Liver (tissue), 9 donors: ENCODE results near the gene DHH. TPM values are rescaled to one million over a fixed set of nuclear protein-coding genes. Genes with fewer than 3 reads are reported as not detected.

ENCODE experiments used
- DNase-seq: peaks from one replicate; pipeline ENCODE4 v3.0.0-alpha.2; 2017; ENCODE audit warnings: low spot score
- H3K27ac ChIP-seq, 2 donors: one replicate each; pipeline ENCODE4 v1.7.0; 2013; ENCODE audit warnings: inconsistent platforms in 2 of 2, low read length in 2 of 2, control low read depth in 1 of 2, low read depth in 1 of 2, mild to moderate bottlenecking in 1 of 2
- H3K27me3 ChIP-seq, 4 donors: one replicate each; pipeline versions ENCODE4 v1.6.1 to v1.7.0; 2013; ENCODE audit warnings: low read length in 3 of 4, inconsistent platforms in 1 of 4, mild to moderate bottlenecking in 1 of 4, moderate library complexity in 1 of 4; ENCODE audit not compliant: control insufficient read depth in 4 of 4, insufficient read depth in 4 of 4
- H3K36me3 ChIP-seq, 4 donors: one replicate each; pipeline versions ENCODE4 v1.6.1 to v1.7.0; 2013; ENCODE audit warnings: low read length in 3 of 4, mild to moderate bottlenecking in 3 of 4, low read depth in 1 of 4, moderate library complexity in 1 of 4; ENCODE audit not compliant: control insufficient read depth in 4 of 4, insufficient read depth in 3 of 4
- H3K4me1 ChIP-seq, 4 donors: one replicate each; pipeline versions ENCODE4 v1.6.1 to v1.7.0; 2013; ENCODE audit warnings: low read length in 3 of 4, mild to moderate bottlenecking in 3 of 4, moderate library complexity in 1 of 4; ENCODE audit not compliant: control insufficient read depth in 4 of 4, insufficient read depth in 4 of 4
- H3K4me3 ChIP-seq, 3 donors: one replicate each; pipeline versions ENCODE4 v1.6.1 to v1.7.0; 2013; ENCODE audit warnings: low read length in 3 of 3, control low read depth in 1 of 3, low read depth in 1 of 3, mild to moderate bottlenecking in 1 of 3
- H3K9ac ChIP-seq, 2 donors: one replicate each; pipeline ENCODE4 v1.7.0; 2013; ENCODE audit warnings: low read length in 2 of 2, mild to moderate bottlenecking in 2 of 2, moderate library complexity in 2 of 2, control low read depth in 1 of 2, low read depth in 1 of 2
- H3K9me3 ChIP-seq, 4 donors: one replicate each; pipeline versions ENCODE4 v1.6.1 to v1.7.0; 2013; ENCODE audit warnings: low read length in 3 of 4; ENCODE audit not compliant: control insufficient read depth in 4 of 4
- ATF3 ChIP-seq: IDR thresholded peaks from 2 replicates; pipeline ENCODE4 v1.6.1; 2016; ENCODE audit warnings: antibody characterized with exemption
- CTCF ChIP-seq: fragments of 150-350 bp; IDR thresholded peaks from 2 replicates; pipeline ENCODE4 v1.5.1; 2017; ENCODE audit warnings: improper control_type of control experiment, low read depth, low read length; ENCODE audit not compliant: missing input control
- EGR1 ChIP-seq, 2 donors: IDR thresholded peaks; 2 replicates each; pipeline ENCODE4 v1.6.1; 2016 to 2018; ENCODE audit warnings: antibody characterized with exemption in 2 of 2, low read depth in 2 of 2
- FOXA1 ChIP-seq: IDR thresholded peaks from 2 replicates; pipeline ENCODE4 v1.6.1; 2016; ENCODE audit warnings: antibody characterized with exemption
- FOXA2 ChIP-seq: IDR thresholded peaks from 2 replicates; pipeline ENCODE4 v1.6.1; 2016; ENCODE audit warnings: antibody characterized with exemption
- GABPA ChIP-seq, 2 donors: IDR thresholded peaks in 1 of 2; conservative IDR thresholded peaks in 1 of 2; 2 replicates each; pipeline ENCODE4 v1.6.1; 2016; ENCODE audit warnings: antibody characterized with exemption in 2 of 2, mild to moderate bottlenecking in 1 of 2, moderate library complexity in 1 of 2
- HNF4A ChIP-seq, 2 donors: conservative IDR thresholded peaks; 2 replicates each; pipeline ENCODE4 v1.6.1; 2016; ENCODE audit warnings: antibody characterized with exemption in 2 of 2, mild to moderate bottlenecking in 2 of 2
- HNF4G ChIP-seq: IDR thresholded peaks from 2 replicates; pipeline ENCODE4 v1.6.1; 2016; ENCODE audit warnings: antibody characterized with exemption
- JUND ChIP-seq, 2 donors: IDR thresholded peaks; 2 replicates each; pipeline ENCODE4 v1.6.1; 2016; ENCODE audit warnings: antibody characterized with exemption in 2 of 2
- MAX ChIP-seq: IDR thresholded peaks from 2 replicates; pipeline ENCODE4 v1.6.1; 2016; ENCODE audit warnings: antibody characterized with exemption
- NR2F2 ChIP-seq: IDR thresholded peaks from 2 replicates; pipeline ENCODE4 v1.6.1; 2016; ENCODE audit warnings: antibody characterized with exemption
- RAD21 ChIP-seq, 2 donors: IDR thresholded peaks; 2 replicates each; pipeline ENCODE4 v1.6.1; 2016; ENCODE audit warnings: antibody characterized with exemption in 2 of 2, mild to moderate bottlenecking in 2 of 2
- RXRA ChIP-seq, 2 donors: IDR thresholded peaks; 2 replicates each; pipeline ENCODE4 v1.6.1; 2017 to 2018; ENCODE audit warnings: antibody characterized with exemption in 2 of 2, mild to moderate bottlenecking in 1 of 2
- SP1 ChIP-seq: IDR thresholded peaks from 2 replicates; pipeline ENCODE4 v1.6.1; 2018; ENCODE audit warnings: antibody characterized with exemption, mild to moderate bottlenecking
- TAF1 ChIP-seq: conservative IDR thresholded peaks from 2 replicates; pipeline ENCODE4 v1.6.1; 2016; ENCODE audit warnings: antibody characterized with exemption, mild to moderate bottlenecking
- YY1 ChIP-seq: IDR thresholded peaks from 2 replicates; pipeline ENCODE4 v1.6.1; 2016; ENCODE audit warnings: antibody characterized with exemption, mild to moderate bottlenecking
- WGBS: extraction: QIAGEN DNeasy Blood & Tissue Kit; methylation state at CpG from one replicate; pipeline ENCODE4 v1.1.7; 2013; 5-methylcytosine and 5-hydroxymethylcytosine counted together
- polyA plus RNA-seq, 2 donors: library from polyadenylated mRNA; stranded (reverse) in 1 of 2; unstranded in 1 of 2; fragments of 200-250 nt in 1 of 2; fragments of >200 nt in 1 of 2; fragmentation: Nextera tagmentation in 1 of 2; extraction: Ambion mirVana in 1 of 2; gene quantifications; one replicate each; pipeline versions ENCODE4 v1.2.1 to v1.2.3, GENCODE V29; 2013 to 2015
- total RNA-seq, 2 donors: library from RNA; depleted of rRNA; stranded (reverse); fragments of >200 nt; gene quantifications; one replicate each; pipeline ENCODE4 v1.2.3, GENCODE V29; 2014
- TF ChIP-seq, protein P1 (sequence below): IDR thresholded peaks from 2 replicates; pipeline ENCODE4 v1.6.1; 2016; ENCODE audit warnings: antibody characterized with exemption, mild to moderate bottlenecking
- TF ChIP-seq, protein P2 (sequence below): IDR thresholded peaks from 2 replicates; pipeline ENCODE4 v1.6.1; 2016; ENCODE audit warnings: antibody characterized with exemption
- donor health status: healthy.
- donor health status: healthy.
- donor health status: healthy.
- donor health status: healthy.
- donor health status: healthy.

Gene DHH
- total and polyA plus RNA-seq, 4 donors, result 0.08 to 0.09 (median 0.09) TPM; not detected in 1

DNA sequence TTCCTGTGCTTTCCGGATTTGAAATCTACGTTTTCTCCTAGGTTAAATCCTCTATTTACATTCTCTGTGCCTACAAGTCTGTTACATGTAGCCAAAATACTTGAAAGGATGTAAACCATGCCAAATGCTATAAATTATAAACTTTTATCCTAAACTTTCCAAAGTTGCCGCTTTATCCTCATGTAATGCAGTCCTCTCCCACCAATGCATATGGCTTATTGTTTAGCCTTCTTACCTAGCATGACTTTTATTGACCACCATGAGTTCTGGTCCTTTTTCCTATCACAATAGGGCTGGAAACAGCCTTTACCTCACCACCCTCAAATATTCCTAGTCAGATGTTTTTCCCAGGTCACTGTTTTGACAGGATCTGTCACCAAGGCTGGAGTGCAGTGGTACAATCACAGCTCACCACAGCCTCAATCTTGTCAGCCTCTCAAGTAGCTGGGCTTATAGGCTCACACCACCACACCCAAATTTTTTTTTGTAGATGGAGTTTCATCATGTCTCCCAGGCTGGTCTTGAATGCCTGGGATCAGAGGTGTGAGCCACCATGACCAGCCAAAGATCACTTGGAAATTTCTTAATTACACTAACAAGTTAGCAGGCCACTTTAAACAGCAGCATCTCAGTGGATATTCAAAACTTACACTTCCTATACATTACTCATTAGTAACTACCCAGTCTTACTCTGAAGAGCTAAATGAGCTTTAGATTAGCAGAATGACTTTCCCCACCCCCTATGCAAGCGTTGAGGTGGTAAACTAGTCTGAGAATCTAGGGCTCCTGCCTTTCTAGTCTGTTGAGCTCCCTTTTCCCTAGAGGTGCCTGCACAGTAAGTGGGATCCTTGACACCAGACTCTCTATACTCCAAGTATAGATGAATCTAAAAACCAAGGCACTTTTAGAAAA lies 32.5 kb upstream of the DHH start:
- 94% methylated on average over 4 of the region's 4 CpGs for WGBS
- Histone ChIP-seq H3K9me3 (no peaks in the 10 kb centered on the region), H3K4me3 (no peak overlapping the region), H3K9ac (no peak overlapping the region), H3K4me1 (peaks cover 2 to 15% (median 7%) of the 10 kb centered on the region in 4 donors), H3K27me3 (no peaks in the 10 kb centered on the region), H3K27ac (no peak overlapping the region), H3K36me3 (peaks cover 4 to 14% (median 9%) of the 10 kb centered on the region in 4 donors)
- TF ChIP-seq, protein P1, sequence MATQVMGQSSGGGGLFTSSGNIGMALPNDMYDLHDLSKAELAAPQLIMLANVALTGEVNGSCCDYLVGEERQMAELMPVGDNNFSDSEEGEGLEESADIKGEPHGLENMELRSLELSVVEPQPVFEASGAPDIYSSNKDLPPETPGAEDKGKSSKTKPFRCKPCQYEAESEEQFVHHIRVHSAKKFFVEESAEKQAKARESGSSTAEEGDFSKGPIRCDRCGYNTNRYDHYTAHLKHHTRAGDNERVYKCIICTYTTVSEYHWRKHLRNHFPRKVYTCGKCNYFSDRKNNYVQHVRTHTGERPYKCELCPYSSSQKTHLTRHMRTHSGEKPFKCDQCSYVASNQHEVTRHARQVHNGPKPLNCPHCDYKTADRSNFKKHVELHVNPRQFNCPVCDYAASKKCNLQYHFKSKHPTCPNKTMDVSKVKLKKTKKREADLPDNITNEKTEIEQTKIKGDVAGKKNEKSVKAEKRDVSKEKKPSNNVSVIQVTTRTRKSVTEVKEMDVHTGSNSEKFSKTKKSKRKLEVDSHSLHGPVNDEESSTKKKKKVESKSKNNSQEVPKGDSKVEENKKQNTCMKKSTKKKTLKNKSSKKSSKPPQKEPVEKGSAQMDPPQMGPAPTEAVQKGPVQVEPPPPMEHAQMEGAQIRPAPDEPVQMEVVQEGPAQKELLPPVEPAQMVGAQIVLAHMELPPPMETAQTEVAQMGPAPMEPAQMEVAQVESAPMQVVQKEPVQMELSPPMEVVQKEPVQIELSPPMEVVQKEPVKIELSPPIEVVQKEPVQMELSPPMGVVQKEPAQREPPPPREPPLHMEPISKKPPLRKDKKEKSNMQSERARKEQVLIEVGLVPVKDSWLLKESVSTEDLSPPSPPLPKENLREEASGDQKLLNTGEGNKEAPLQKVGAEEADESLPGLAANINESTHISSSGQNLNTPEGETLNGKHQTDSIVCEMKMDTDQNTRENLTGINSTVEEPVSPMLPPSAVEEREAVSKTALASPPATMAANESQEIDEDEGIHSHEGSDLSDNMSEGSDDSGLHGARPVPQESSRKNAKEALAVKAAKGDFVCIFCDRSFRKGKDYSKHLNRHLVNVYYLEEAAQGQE, result no peak
- TF ChIP-seq, protein P2, sequence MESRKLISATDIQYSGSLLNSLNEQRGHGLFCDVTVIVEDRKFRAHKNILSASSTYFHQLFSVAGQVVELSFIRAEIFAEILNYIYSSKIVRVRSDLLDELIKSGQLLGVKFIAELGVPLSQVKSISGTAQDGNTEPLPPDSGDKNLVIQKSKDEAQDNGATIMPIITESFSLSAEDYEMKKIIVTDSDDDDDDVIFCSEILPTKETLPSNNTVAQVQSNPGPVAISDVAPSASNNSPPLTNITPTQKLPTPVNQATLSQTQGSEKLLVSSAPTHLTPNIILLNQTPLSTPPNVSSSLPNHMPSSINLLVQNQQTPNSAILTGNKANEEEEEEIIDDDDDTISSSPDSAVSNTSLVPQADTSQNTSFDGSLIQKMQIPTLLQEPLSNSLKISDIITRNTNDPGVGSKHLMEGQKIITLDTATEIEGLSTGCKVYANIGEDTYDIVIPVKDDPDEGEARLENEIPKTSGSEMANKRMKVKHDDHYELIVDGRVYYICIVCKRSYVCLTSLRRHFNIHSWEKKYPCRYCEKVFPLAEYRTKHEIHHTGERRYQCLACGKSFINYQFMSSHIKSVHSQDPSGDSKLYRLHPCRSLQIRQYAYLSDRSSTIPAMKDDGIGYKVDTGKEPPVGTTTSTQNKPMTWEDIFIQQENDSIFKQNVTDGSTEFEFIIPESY, result no peak
- TF ChIP-seq HNF4A (conservative IDR thresholded peaks at IDR 0.05), result no peak
- no peak for TF ChIP-seq JUND (IDR thresholded peaks at IDR 0.05)
- TF ChIP-seq YY1, result no peak
- no peak for TF ChIP-seq MAX
- TF ChIP-seq SP1, result no peak
- TF ChIP-seq RAD21 (IDR thresholded peaks at IDR 0.05), result no peak
- no peak for TF ChIP-seq ATF3
- no peak for TF ChIP-seq TAF1
- TF ChIP-seq HNF4G, result no peak
- TF ChIP-seq NR2F2, result no peak
- no peak for TF ChIP-seq GABPA (IDR thresholded peaks at IDR 0.05 in 1 of 2, conservative IDR thresholded peaks at IDR 0.05 in 1 of 2)
- no peak for TF ChIP-seq CTCF
- TF ChIP-seq EGR1 (IDR thresholded peaks at IDR 0.05; ENCODE audit: low read depth in 2 of 2), result no peak
- TF ChIP-seq FOXA2, result no peak
- no peak for TF ChIP-seq RXRA (IDR thresholded peaks at IDR 0.05)
- TF ChIP-seq FOXA1, result no peak
- no peak for DNase-seq
